A549 (cell line): ENCODE measurements around the gene TRPV3.

Experiments
- MAFK ChIP-seq: fragments of 450-650 bp; IDR thresholded peaks from 2 replicates; pipeline ENCODE4 v1.6.1; 2014; ENCODE audit not compliant: partially characterized antibody
- MAX ChIP-seq: IDR thresholded peaks from 2 replicates; pipeline ENCODE4 v1.6.1; 2012
- POLR2A ChIP-seq: IDR thresholded peaks from 2 replicates; pipeline ENCODE4 v1.6.1; 2012; ENCODE audit warnings: mild to moderate bottlenecking, low read length
- RCOR1 ChIP-seq: fragments of 150-350 bp; IDR thresholded peaks from 2 replicates; pipeline ENCODE4 v1.6.1; 2014; ENCODE audit warnings: antibody characterized with exemption, low read length, low read depth
- USF2 ChIP-seq: fragments of 450-650 bp; IDR thresholded peaks from 2 replicates; pipeline ENCODE4 v1.6.1; 2014; ENCODE audit warnings: antibody characterized with exemption

- TF ChIP-seq MAX (no peak), USF2 (no peak), RCOR1 (no peak), POLR2A (no peak), MAFK (no peak)
Measured at GRCh38 chr17:3502466-3502865, 55.1 kb downstream of the TRPV3 start.
